ENCODE measurements around the gene CALM3.

The CALM3 gene

GRCh38 chr19:46618670-46619231 lies 17.6 kb downstream of the CALM3 start:
- no peaks in the 10 kb centered on the region for H3K9me3 ChIP-seq (ENCODE audit: control insufficient read depth, low read length)
- H3K9ac ChIP-seq = no peak overlapping the region
- no peak overlapping the region for H3K4me3 ChIP-seq (ENCODE audit: low read depth, low read length)
- H3K27me3 ChIP-seq (ENCODE audit: control insufficient read depth, insufficient read depth, low read length) = no peaks in the 10 kb centered on the region
- TF ChIP-seq, protein P1, sequence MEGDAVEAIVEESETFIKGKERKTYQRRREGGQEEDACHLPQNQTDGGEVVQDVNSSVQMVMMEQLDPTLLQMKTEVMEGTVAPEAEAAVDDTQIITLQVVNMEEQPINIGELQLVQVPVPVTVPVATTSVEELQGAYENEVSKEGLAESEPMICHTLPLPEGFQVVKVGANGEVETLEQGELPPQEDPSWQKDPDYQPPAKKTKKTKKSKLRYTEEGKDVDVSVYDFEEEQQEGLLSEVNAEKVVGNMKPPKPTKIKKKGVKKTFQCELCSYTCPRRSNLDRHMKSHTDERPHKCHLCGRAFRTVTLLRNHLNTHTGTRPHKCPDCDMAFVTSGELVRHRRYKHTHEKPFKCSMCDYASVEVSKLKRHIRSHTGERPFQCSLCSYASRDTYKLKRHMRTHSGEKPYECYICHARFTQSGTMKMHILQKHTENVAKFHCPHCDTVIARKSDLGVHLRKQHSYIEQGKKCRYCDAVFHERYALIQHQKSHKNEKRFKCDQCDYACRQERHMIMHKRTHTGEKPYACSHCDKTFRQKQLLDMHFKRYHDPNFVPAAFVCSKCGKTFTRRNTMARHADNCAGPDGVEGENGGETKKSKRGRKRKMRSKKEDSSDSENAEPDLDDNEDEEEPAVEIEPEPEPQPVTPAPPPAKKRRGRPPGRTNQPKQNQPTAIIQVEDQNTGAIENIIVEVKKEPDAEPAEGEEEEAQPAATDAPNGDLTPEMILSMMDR (IDR thresholded peaks at IDR 0.05) = no peak
- H3K79me2 ChIP-seq = no peaks in the 10 kb centered on the region
- peak overlapping the region; percentile 56 for H2AFZ ChIP-seq
- no peak overlapping the region for H3K27ac ChIP-seq
- no peak overlapping the region for H3K4me2 ChIP-seq (ENCODE audit: low read length)
- no peaks in the 10 kb centered on the region for H3K36me3 ChIP-seq (ENCODE audit: control insufficient read depth, insufficient read depth, low read length)
- no peaks in the 10 kb centered on the region for H3K4me1 ChIP-seq

DNA sequence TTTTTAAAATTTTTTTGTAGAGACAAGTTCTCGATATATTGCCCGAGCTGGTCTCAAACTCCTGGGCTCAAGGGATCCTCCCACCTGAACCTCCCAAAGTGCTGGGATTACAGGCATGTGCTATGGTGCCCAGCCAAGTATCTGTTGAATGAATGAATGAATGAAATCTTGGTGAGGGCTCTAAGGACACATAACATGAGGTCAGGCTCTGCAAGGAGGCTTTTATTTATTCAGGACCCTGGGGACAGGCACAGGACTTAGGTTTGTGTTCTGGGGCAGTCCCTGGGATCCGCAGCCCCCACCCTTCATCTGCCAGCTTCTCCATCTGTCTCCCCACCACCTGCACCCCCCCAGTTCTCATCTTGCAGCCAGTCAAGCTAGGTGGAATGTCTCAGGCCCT lies 19.1 kb downstream of the CALM3 start:
- H3K9me3 ChIP-seq (ENCODE audit: control insufficient read depth, low read length) = no peaks in the 10 kb centered on the region
- no peaks in the 10 kb centered on the region for H3K27me3 ChIP-seq (ENCODE audit: control insufficient read depth, insufficient read depth, low read length)
- no peak overlapping the region for H3K4me2 ChIP-seq (ENCODE audit: low read length)
- H3K4me3 ChIP-seq (ENCODE audit: low read depth, low read length) = no peak overlapping the region
- no peak overlapping the region for H3K27ac ChIP-seq
- H2AFZ ChIP-seq = no peak overlapping the region
- no peaks in the 10 kb centered on the region for H3K36me3 ChIP-seq (ENCODE audit: control insufficient read depth, insufficient read depth, low read length)
- H3K9ac ChIP-seq = no peak overlapping the region
- no peaks in the 10 kb centered on the region for H3K79me2 ChIP-seq
- no peaks in the 10 kb centered on the region for H3K4me1 ChIP-seq
- TF ChIP-seq, protein P1 (IDR thresholded peaks at IDR 0.05) = no peak

- Histone ChIP-seq H3K4me2 (ENCODE audit: low read length) (no peak overlapping the region), H2AFZ (no peak overlapping the region), H3K79me2 (no peaks in the 10 kb centered on the region), H3K9ac (no peak overlapping the region), H3K36me3 (ENCODE audit: control insufficient read depth, insufficient read depth, low read length) (no peaks in the 10 kb centered on the region), H3K4me1 (no peaks in the 10 kb centered on the region), H3K4me3 (ENCODE audit: low read depth, low read length) (no peak overlapping the region), H3K9me3 (ENCODE audit: control insufficient read depth, low read length) (no peaks in the 10 kb centered on the region), H3K27me3 (ENCODE audit: control insufficient read depth, insufficient read depth, low read length) (no peaks in the 10 kb centered on the region), H3K27ac (no peak overlapping the region)
- TF ChIP-seq, protein P1 (IDR thresholded peaks at IDR 0.05) = no peak
Measured at GRCh38 chr19:46620716-46621115, 19.6 kb downstream of the CALM3 start.

GRCh38 chr19:46621191-46622117 lies 20.3 kb downstream of the CALM3 start:
- no peaks in the 10 kb centered on the region for H3K9me3 ChIP-seq (ENCODE audit: control insufficient read depth, low read length)
- no peak overlapping the region for H3K4me3 ChIP-seq (ENCODE audit: low read depth, low read length)
- H3K27ac ChIP-seq = no peak overlapping the region
- H3K4me1 ChIP-seq = no peaks in the 10 kb centered on the region
- H3K4me2 ChIP-seq (ENCODE audit: low read length) = no peak overlapping the region
- H2AFZ ChIP-seq = no peak overlapping the region
- H3K9ac ChIP-seq = no peak overlapping the region
- no peaks in the 10 kb centered on the region for H3K79me2 ChIP-seq
- TF ChIP-seq, protein P1 (IDR thresholded peaks at IDR 0.05) = no peak
- no peaks in the 10 kb centered on the region for H3K27me3 ChIP-seq (ENCODE audit: control insufficient read depth, insufficient read depth, low read length)
- no peaks in the 10 kb centered on the region for H3K36me3 ChIP-seq (ENCODE audit: control insufficient read depth, insufficient read depth, low read length)

Measured in parathyroid adenoma (tissue), 2 donors.